H1 (cell line): ENCODE results near the gene NR3C1. TPM values are rescaled to one million over a fixed set of nuclear protein-coding genes. Genes with fewer than 3 reads are reported as not detected.

Source experiments
- CTCF ChIA-PET: fragments of 300-600 bp; sonication (Branson Sonifier 250); formaldehyde crosslinking; loops from one replicate; lab custom pipeline; 2021; ENCODE audit not compliant: partially characterized antibody; lab: Charles Lee
- POLR2A ChIA-PET: fragments of 300-600 bp; sonication (Branson Sonifier 250); formaldehyde crosslinking; loops from one replicate; lab custom pipeline; 2021; ENCODE audit warnings: inconsistent platforms; ENCODE audit not compliant: partially characterized antibody; lab: Charles Lee
- DNase-seq, 2 experiments: peaks; one replicate each; pipeline versions ENCODE4 v3.0.0 to v3.0.0-alpha.2; 2010 to 2022; ENCODE audit warnings: low spot score in 2 of 2, low read depth in 1 of 2, mixed read lengths in 1 of 2
- FAIRE-seq: peaks from 2 replicates; lab custom pipeline; 2011; peaks lifted over from hg19 to GRCh38; lab: Jason Lieb, UNC
- H2AFZ ChIP-seq: 2 replicates; pipeline ENCODE4 v1.8.1; 2012; ENCODE audit warnings: low read length, inconsistent platforms
- H2AK5ac ChIP-seq: 2 replicates; pipeline ENCODE4 v1.6.1; 2013; ENCODE audit warnings: low read depth, low read length
- H2BK120ac ChIP-seq: replicated peaks from 2 replicates; pipeline ENCODE3; 2013; ENCODE audit warnings: low read depth, low read length, inconsistent platforms
- H2BK12ac ChIP-seq: 2 replicates; pipeline ENCODE4 v1.6.1; 2013; ENCODE audit warnings: low read depth, low read length
- H2BK15ac ChIP-seq: 2 replicates; pipeline ENCODE4 v1.6.1; 2013; ENCODE audit warnings: low read length
- H2BK20ac ChIP-seq: 2 replicates; pipeline ENCODE4 v1.6.1; 2013; ENCODE audit warnings: low read length
- H2BK5ac ChIP-seq: 2 replicates; pipeline ENCODE4 v1.6.1; 2013; ENCODE audit warnings: low read depth, low read length
- H3K14ac ChIP-seq: 2 replicates; pipeline ENCODE4 v1.6.1; 2013; ENCODE audit warnings: inconsistent platforms; ENCODE audit not compliant: insufficient read length
- H3K18ac ChIP-seq: 2 replicates; pipeline ENCODE4 v1.6.1; 2013; ENCODE audit warnings: low read length; ENCODE audit errors: extremely low read depth
- H3K23ac ChIP-seq: 2 replicates; pipeline ENCODE4 v1.6.1; 2013; ENCODE audit warnings: inconsistent platforms; ENCODE audit not compliant: insufficient read length
- H3K23me2 ChIP-seq: 2 replicates; pipeline ENCODE4 v1.6.1; 2013; ENCODE audit warnings: low read depth, low read length
- H3K27ac ChIP-seq: 2 replicates; pipeline ENCODE4 v1.6.1; 2011; ENCODE audit warnings: low read depth, low read length, inconsistent platforms
- H3K27me3 ChIP-seq, 4 experiments: replicated peaks in 1 of 4; 1 replicate in 1 of 4; 2 replicates in 3 of 4; pipeline versions ENCODE4 v1.6.1 to v1.8.1; 2011 to 2013; ENCODE audit warnings: low read length in 3 of 4, mild to moderate bottlenecking in 3 of 4, inconsistent platforms in 2 of 4, mixed read lengths in 2 of 4, moderate library complexity in 1 of 4; ENCODE audit not compliant: control insufficient read depth in 3 of 4, insufficient read depth in 3 of 4; ENCODE audit errors: extremely low read depth in 1 of 4
- H3K36me3 ChIP-seq, 4 experiments: 2 replicates each; pipeline versions ENCODE4 v1.6.1 to v1.8.1; 2011 to 2013; ENCODE audit warnings: mild to moderate bottlenecking in 4 of 4, low read length in 3 of 4, moderate library complexity in 2 of 4, control low read depth in 1 of 4, inconsistent platforms in 1 of 4; ENCODE audit not compliant: insufficient read depth in 4 of 4, control insufficient read depth in 2 of 4
- H3K4ac ChIP-seq: replicated peaks from 2 replicates; pipeline ENCODE3; 2013; ENCODE audit warnings: low read length, low read depth, mixed read lengths, inconsistent platforms; ENCODE audit not compliant: insufficient read length
- H3K4me1 ChIP-seq, 4 experiments: replicated peaks in 1 of 4; 1 replicate in 1 of 4; 2 replicates in 3 of 4; pipeline versions ENCODE4 v1.6.1 to v1.8.1; 2011 to 2013; ENCODE audit warnings: low read length in 3 of 4, inconsistent platforms in 2 of 4, mixed read lengths in 1 of 4; ENCODE audit not compliant: insufficient read depth in 4 of 4, control insufficient read depth in 3 of 4
- H3K4me2 ChIP-seq, 2 experiments: 2 replicates each; pipeline versions ENCODE4 v1.6.1 to v1.8.1; 2011 to 2013; ENCODE audit warnings: low read depth in 2 of 2, low read length in 2 of 2, control low read depth in 1 of 2, inconsistent platforms in 1 of 2, mild to moderate bottlenecking in 1 of 2; ENCODE audit not compliant: insufficient read depth in 1 of 2
- H3K4me3 ChIP-seq, 4 experiments: fragments of 200-600, 300-600 bp in 1 of 4; sonication (generic), shearing (Covaris generic), sonication (Bioruptor Twin) in 1 of 4; 2 replicates each; pipeline versions ENCODE4 v1.5.1 to v1.8.1; 2011 to 2016; ENCODE audit warnings: low read length in 4 of 4, low read depth in 3 of 4, control low read depth in 2 of 4, inconsistent platforms in 2 of 4, mild to moderate bottlenecking in 2 of 4, mixed read lengths in 1 of 4, moderate library complexity in 1 of 4; ENCODE audit not compliant: insufficient read depth in 2 of 4; ENCODE audit errors: extremely low read depth in 1 of 4
- H3K56ac ChIP-seq: replicated peaks from 2 replicates; pipeline ENCODE3; 2013; ENCODE audit warnings: low read depth, mild to moderate bottlenecking, mixed read lengths, low read length, inconsistent platforms; ENCODE audit not compliant: insufficient read length
- H3K79me1 ChIP-seq: 2 replicates; pipeline ENCODE4 v1.6.1; 2013; ENCODE audit warnings: low read depth, low read length, control low read depth
- H3K79me2 ChIP-seq, 2 experiments: 2 replicates each; pipeline versions ENCODE4 v1.6.1 to v1.8.1; 2012 to 2013; ENCODE audit warnings: low read length in 2 of 2, mild to moderate bottlenecking in 2 of 2, inconsistent platforms in 1 of 2; ENCODE audit not compliant: insufficient read depth in 2 of 2, control insufficient read depth in 1 of 2
- H3K9ac ChIP-seq, 4 experiments: replicated peaks in 1 of 4; 1 replicate in 1 of 4; 2 replicates in 3 of 4; pipeline versions ENCODE4 v1.6.1 to v1.8.1; 2011 to 2013; ENCODE audit warnings: low read depth in 3 of 4, low read length in 3 of 4, control low read depth in 2 of 4, mild to moderate bottlenecking in 2 of 4, moderate library complexity in 2 of 4, inconsistent platforms in 1 of 4; ENCODE audit errors: extremely low read depth in 1 of 4
- H3K9me3 ChIP-seq, 2 experiments: 2 replicates each; pipeline versions ENCODE4 v1.6.1 to v1.8.1; 2012 to 2013; ENCODE audit warnings: mild to moderate bottlenecking in 2 of 2, moderate library complexity in 2 of 2, control low read depth in 1 of 2, inconsistent platforms in 1 of 2, low read depth in 1 of 2, low read length in 1 of 2, mixed read lengths in 1 of 2; ENCODE audit not compliant: insufficient read depth in 2 of 2
- H4K20me1 ChIP-seq, 2 experiments: replicated peaks in 1 of 2; 2 replicates each; pipeline versions ENCODE3 to v1.8.1; 2011 to 2013; ENCODE audit warnings: inconsistent platforms in 2 of 2, low read length in 2 of 2, mild to moderate bottlenecking in 1 of 2; ENCODE audit not compliant: insufficient read depth in 2 of 2, control insufficient read depth in 1 of 2
- H4K5ac ChIP-seq: 2 replicates; pipeline ENCODE4 v1.6.1; 2013; ENCODE audit warnings: low read length, low read depth, mixed read lengths, inconsistent platforms; ENCODE audit not compliant: insufficient read length
- H4K8ac ChIP-seq: 2 replicates; pipeline ENCODE4 v1.8.0; 2013; ENCODE audit warnings: mild to moderate bottlenecking, moderate library complexity, low read length, inconsistent platforms; ENCODE audit not compliant: insufficient read depth; ENCODE audit errors: extremely low read depth
- H4K91ac ChIP-seq: replicated peaks from 2 replicates; pipeline ENCODE3; 2013; ENCODE audit warnings: low read length, mixed read lengths, inconsistent platforms; ENCODE audit not compliant: insufficient read length
- CEBPB ChIP-seq: IDR thresholded peaks from 2 replicates; pipeline ENCODE4 v1.6.1; 2012; ENCODE audit warnings: low read depth, low read length
- KDM4A ChIP-seq: IDR thresholded peaks from one replicate; pipeline ENCODE4 v1.7.1; 2012; ENCODE audit warnings: low read depth, mild to moderate bottlenecking, moderate library complexity, low read length, inconsistent platforms; ENCODE audit not compliant: severe bottlenecking
- whole genome bisulfite sequencing, 2 experiments: shearing (Covaris generic) in 1 of 2; methylation state at CpG; one replicate each; pipeline versions ENCODE4 v1.1.6 to v1.1.7; 2013 to 2015; ENCODE audit warnings: low lambda C conversion rate in 2 of 2, mixed read lengths in 2 of 2, inconsistent platforms in 1 of 2, low coverage in 1 of 2, missing lambda C conversion rate in 1 of 2; ENCODE audit not compliant: insufficient replicate concordance in 2 of 2, insufficient coverage in 1 of 2, insufficient read length in 1 of 2; ENCODE audit errors: extremely low coverage in 1 of 2, missing lambda C conversion rate in 1 of 2; 5-methylcytosine and 5-hydroxymethylcytosine counted together
- polyA plus RNA-seq, 7 experiments: library from polyadenylated mRNA; depleted of rRNA in 3 of 7; stranded (reverse) in 5 of 7; unstranded in 2 of 7; fragments of >200 nt in 5 of 7; fragments of 200-250 nt in 2 of 7; gene quantifications; 1 replicate in 5 of 7; 2 replicates in 1 of 7; 4 replicates in 1 of 7; pipeline versions ENCODE4 v1.2.1 to v1.2.3, GENCODE V29; 2011 to 2013; ENCODE audit warnings: missing spikeins in 2 of 7, mixed read lengths in 2 of 7
- total RNA-seq: library from RNA; stranded (reverse); fragmentation: NEBNext Ultra II Directional; extraction: Animal tissue kit (Norgen Biotek cat#: 25700); gene quantifications from 2 replicates; pipeline ENCODE4 v1.2.1, GENCODE V29; 2021

Gene NR3C1
- total and polyA plus RNA-seq, 2 of the 8 experiments (the other 6 are each of a cell fraction or from before 2014, with no cell fraction given): 1.7 to 5.4 TPM

DNA sequence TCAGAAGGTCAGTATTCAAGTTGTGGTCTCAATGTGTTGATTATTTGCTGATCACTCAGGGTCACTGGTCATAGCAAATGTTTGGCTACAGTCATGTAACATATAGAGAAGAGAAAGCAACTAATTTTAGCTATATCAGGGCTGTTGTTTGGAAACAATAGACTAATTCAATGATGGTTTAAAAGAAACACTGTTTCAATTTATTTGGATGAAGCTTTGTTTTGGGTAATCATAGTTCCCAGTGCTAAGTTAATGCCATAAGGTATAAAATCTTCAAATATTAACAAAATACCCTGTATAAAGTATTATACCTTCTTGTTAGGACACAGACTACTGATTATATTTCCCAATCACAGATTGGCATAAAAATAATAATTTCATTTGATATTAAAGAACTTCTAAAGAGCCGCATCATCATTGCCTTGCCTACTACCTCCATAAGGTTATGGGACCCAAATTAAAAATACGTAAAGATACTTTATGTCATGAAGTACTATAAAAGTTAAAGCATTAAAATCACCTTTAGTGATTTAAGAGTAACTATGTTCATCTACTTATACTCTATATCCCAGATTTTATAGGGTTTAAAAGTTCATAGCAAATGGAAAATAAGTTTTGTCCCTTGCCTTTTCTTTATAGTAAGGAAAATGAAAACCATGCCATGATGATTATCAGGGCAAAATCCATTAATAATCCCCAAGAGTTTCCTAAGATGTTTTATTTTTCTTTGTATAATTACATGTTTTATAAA lies 6.0 kb downstream of the NR3C1 start:
- no peak overlapping the region for H3K4ac ChIP-seq
- FAIRE-seq: no peak
- TF ChIP-seq KDM4A: no peak
- no peak for TF ChIP-seq CEBPB
- ChIA-PET CTCF (interaction anchor here (0.7 to 1.7 kb wide), 3 partner anchors 23 to 571 kb away, joined by 3 to 5 read pairs (median 4); no protein-coding TSS in a partner anchor), POLR2A (no interaction called here)
- no peak overlapping the region for H3K27ac ChIP-seq
- no peaks in the 10 kb centered on the region for H3K79me1 ChIP-seq
- peak overlapping the region in 1 of 4 experiments; percentile 38; a peak in 2 of 8 replicates for H3K4me3 ChIP-seq
- H3K27me3 ChIP-seq: peaks cover 5 to 14% (median 8%) of the 10 kb centered on the region in 4 experiments; a peak in 6 of 7 replicates
- no peak overlapping the region for H2BK120ac ChIP-seq
- no peak overlapping the region for H3K14ac ChIP-seq
- H2BK15ac ChIP-seq: no peak overlapping the region
- peaks cover 4% of the 10 kb centered on the region for H3K23me2 ChIP-seq
- H4K8ac ChIP-seq: no peak overlapping the region
- no peaks in the 10 kb centered on the region for H4K20me1 ChIP-seq
- no peak overlapping the region for H3K23ac ChIP-seq
- WGBS, 2 experiments: 76% methylated on average over 2 of the region's 2 CpGs; no CpG with 5 or more reads in 1 of the 2 experiments
- peaks cover 0 to 27% of the 10 kb centered on the region in 2 experiments; a peak in 2 of 4 replicates for H3K79me2 ChIP-seq
- H3K9me3 ChIP-seq: no peaks in the 10 kb centered on the region
- H3K18ac ChIP-seq: no peak overlapping the region; the same call in 1 of the 2 replicates
- no peak overlapping the region for H2BK12ac ChIP-seq
- peak overlapping the region; percentile 62; the same call in 1 of the 2 replicates for H2BK20ac ChIP-seq
- H2BK5ac ChIP-seq: no peak overlapping the region
- peak overlapping the region; percentile 52 for H4K5ac ChIP-seq
- H4K91ac ChIP-seq: no peak overlapping the region
- no peak overlapping the region for H3K9ac ChIP-seq
- peak overlapping the region in 1 of 2 experiments; percentile 13; a peak in 1 of 4 replicates for H3K4me2 ChIP-seq
- no peaks in the 10 kb centered on the region for H3K36me3 ChIP-seq
- DNase-seq: no peak
- H3K4me1 ChIP-seq: peaks cover 0 to 17% (median 8%) of the 10 kb centered on the region in 4 experiments; a peak in 6 of 7 replicates
- no peak overlapping the region for H3K56ac ChIP-seq
- no peak overlapping the region for H2AFZ ChIP-seq
- no peak overlapping the region for H2AK5ac ChIP-seq
